GM19328 (cell line): ENCODE measurements around the gene VWA8.
"Not testable (repeated sequence)": the region's sequence is repeated elsewhere in the genome, so short reads cannot be mapped to it uniquely, and the experiment has no call there.

Source experiments
- ATAC-seq: cut with Tn5 transposase; IDR thresholded peaks from one replicate; pipeline ENCODE4 v1.9.1; 2021; ENCODE audit warnings: mild to moderate bottlenecking, moderate library complexity; ENCODE audit not compliant: unreplicated experiment

The VWA8 gene

GRCh38 chr13:41624041-41624440, 336.9 kb downstream of the VWA8 start:
- no peak for ATAC-seq

- no peak for ATAC-seq
Measured at GRCh38 chr13:41622432-41623429, 338.2 kb downstream of the VWA8 start.

- no peak for ATAC-seq
Measured at GRCh38 chr13:41621716-41622431, 339.0 kb downstream of the VWA8 start.

DNA sequence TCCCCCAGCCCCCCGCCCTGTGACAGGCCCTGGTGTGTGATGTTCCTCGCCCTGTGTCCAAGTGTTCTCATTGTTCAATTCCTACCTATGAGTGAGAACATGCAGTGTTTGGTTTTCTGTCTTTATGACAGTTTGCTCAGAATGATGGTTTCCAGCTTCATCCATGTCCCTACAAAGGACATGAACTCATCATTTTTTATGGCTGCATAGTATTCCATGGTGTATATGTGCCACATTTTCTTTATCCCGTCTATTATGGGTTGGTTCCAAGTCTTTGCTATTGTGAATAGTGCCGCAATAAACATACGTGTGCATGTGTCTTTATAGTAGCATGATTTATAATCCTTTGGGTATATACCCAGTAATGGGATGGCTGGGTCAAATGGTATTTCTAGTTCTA, 343.3 kb downstream of the VWA8 start:
- ATAC-seq, result not testable (repeated sequence)

GRCh38 chr13:41616151-41616550, 344.8 kb downstream of the VWA8 start:
- ATAC-seq, result no peak

- no peak for ATAC-seq
Measured at GRCh38 chr13:41615528-41615855, 345.4 kb downstream of the VWA8 start.

GRCh38 chr13:41614671-41615527, 346.0 kb downstream of the VWA8 start:
- ATAC-seq, result no peak

DNA sequence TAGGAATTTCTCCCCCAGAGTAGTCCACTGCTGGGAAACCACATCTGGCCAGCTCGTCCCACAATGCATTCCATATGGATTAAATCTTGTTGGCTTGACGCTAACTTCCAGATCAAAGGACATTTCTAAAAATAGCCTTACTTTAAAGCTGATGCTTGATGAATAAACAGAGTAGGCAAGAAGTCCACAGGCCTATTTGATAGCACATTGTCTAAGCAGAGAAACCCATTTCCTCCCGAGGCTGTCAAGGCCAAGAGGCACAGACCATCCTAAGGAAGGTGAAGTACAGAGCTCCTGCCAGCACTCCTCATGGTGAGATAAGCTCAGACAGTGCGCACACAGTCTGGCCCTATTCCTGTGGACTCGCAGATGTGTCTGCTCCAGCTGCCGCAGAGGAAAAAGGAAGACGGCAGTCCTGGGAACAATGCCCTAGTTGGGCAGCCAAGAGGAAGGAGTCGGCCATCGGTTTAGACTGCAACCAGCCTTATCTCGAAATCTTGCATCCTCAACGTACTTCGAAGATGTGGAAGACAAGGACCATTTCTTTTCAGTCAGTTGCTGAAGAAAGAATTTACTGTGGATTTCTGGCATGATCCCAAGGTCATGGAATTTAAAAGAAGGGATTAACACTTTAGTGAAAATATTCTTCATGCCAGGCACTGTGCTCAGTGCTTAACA, 346.8 kb downstream of the VWA8 start:
- ATAC-seq, result no peak

DNA sequence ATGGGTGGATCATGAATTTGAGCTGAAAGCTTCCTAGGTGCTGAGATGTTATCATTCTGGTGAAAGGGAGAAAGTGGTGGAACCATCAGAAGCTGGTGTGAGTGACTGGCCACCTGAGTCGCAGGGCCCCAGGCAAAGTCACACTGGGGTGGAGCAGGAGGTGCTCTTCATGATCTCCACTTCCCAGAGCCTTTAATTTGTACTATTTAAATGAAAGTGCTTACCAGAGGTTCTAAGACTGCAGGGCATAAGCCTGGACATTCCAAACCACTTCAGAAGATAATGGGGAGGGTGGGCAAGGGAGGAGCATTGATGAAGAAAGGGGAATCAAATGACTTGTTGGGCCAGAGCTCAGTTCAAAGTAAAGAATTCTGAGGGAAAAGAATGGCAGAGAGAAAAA, 347.4 kb downstream of the VWA8 start:
- no peak for ATAC-seq

DNA sequence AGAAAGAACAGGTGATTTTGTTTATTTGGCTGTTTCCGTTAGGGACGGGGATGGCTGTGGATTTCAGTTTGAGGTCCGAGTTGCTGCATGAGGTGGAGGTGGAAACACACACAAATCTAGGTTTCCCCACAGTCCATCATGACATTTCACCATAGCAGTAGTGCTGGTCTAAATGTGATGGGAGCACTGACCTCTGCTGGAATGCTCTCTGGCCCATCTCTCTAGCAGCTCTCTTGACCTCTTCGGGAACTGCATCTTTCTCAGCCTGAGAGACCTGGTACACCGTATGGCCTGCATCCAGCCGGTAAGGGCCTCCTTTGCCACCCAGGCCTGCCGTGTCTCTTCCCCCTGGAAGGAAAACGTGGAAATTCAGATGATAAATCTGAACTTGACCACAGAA, 349.5 kb downstream of the VWA8 start:
- no peak for ATAC-seq

DNA sequence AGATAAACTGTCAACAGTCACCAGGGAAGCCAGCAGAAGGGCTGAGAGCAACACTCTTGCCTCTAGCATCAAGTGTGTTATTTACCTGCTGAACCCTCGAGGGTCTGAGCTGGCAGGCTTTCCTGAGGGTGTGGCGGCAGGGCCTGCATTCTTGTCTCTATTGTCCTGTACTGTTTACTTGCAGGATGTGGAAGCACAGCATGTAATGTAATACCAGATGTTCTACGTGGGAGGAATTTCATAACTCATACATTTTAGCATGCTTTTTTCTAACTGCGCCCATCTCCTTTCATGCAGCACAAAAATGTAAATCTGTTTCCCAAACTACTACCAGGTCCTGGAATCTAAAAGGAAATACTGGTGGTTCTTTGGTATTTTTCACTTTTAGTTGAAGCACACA, 350.5 kb downstream of the VWA8 start:
- no peak for ATAC-seq

GRCh38 chr13:41609828-41610227, 351.1 kb downstream of the VWA8 start:
- no peak for ATAC-seq

- ATAC-seq, result no peak
Measured at GRCh38 chr13:41608839-41609177, 352.1 kb downstream of the VWA8 start.

DNA sequence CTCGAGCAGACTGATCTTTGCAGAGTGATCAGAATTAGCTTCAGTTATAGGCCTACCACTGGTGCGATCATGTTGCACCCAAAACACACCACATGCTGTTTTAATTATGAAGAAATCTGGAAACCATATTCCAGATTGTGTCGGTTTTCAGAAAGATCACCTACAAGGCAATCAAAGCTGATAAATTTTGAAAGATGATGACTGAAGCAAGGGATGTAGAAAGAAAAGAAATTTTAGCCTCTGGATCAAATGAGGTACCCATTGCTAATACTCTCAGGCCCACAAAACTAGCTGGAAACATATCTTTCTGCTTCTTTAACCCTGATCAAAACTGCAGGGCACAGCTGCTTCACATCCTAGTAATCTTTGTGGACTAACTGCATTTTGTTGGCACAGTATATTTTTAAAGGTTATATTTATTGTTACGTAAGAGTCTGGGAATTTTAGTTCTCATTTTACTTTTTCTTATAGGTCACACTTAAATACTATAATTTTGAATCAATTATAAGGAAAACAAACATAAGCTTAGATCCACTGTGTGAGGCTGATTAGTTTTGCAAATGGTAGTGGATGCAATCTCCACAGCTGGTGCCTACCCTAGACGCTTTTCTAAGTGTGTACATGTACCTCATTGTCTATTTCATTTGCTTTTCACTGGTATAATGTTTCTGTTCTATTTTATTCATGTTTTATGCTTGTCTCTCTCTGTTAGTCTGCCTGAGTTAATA, 352.6 kb downstream of the VWA8 start:
- no peak for ATAC-seq

DNA sequence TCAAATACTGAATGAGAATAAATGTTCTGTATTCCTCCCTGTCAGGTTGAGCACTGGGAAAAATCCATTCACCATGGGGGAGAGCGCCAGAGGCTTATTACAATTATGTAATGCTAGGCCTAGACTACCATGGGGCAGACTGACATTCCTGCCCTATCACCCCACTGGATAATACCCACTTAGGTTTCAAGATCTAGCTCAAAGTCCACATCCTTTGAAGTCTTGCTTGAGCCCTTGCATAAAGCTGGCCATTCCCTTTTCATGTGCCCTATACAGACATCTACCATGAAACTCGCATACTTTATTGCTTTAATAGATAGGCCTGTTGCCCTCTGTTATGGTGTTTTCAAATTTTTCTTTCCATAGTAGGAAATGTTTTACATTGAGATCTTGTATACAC, 354.3 kb downstream of the VWA8 start:
- no peak for ATAC-seq

DNA sequence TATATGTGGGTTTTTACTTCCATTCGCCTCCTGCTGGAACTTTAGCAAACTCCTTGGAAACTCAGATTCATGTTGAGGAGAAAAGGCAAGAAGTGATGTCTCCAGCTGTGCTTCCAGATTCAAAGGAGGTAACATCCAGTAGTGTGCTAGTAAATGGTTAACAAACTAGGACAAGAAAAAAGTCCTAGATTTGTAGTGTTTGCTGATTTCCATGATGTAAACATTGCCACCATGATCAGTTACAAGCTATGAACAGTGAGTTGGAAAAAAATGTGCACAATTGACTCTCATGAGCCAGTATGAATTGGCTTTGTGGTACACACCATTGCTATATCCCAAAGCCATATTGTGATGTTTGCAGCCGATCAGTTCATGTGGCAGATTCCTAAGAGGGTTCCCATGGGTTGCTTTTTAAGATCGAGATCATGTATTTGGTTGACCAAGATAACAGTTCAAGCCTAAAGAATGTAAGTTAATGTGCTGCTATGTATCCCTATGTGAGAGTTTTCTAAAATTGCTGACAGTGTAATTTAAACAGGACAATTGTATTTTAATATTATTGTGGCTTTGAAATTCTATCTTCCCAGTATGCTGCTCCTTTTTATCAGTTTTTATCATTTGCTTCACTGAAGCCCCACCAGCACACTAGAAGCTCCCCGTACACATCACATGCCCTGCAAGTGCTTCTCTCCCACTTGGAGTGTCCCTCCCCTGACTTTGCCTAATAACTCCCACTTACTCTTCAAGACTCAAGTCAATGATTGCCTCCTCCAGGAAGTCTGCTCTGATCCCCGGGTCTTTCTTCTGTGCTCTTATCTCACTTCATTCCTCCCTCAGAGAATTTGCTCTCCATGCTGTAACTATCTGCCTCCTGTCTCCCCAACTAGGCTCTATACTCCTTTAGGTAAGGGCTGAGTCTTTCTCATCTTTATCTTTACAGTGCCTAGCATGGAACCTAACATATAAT, 355.3 kb downstream of the VWA8 start:
- no peak for ATAC-seq

DNA sequence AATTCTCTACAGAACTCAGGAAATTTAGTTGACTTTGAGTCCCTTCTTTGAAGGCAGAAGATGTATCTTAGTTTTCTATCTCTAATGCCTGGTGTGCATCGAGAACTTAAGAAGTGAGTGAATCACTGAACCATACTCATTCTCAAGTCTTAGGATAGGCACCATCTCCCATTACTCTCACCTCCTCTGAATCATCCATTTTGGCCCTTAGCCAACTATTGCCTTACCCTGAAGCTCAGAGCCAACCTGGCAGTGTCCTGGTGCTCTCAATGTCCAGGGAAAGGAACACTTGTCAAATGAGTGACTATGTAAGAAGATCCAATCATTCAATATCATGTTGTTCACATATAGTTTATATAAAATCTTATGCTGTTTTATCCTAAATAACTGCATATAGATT, 357.0 kb downstream of the VWA8 start:
- ATAC-seq, result no peak

DNA sequence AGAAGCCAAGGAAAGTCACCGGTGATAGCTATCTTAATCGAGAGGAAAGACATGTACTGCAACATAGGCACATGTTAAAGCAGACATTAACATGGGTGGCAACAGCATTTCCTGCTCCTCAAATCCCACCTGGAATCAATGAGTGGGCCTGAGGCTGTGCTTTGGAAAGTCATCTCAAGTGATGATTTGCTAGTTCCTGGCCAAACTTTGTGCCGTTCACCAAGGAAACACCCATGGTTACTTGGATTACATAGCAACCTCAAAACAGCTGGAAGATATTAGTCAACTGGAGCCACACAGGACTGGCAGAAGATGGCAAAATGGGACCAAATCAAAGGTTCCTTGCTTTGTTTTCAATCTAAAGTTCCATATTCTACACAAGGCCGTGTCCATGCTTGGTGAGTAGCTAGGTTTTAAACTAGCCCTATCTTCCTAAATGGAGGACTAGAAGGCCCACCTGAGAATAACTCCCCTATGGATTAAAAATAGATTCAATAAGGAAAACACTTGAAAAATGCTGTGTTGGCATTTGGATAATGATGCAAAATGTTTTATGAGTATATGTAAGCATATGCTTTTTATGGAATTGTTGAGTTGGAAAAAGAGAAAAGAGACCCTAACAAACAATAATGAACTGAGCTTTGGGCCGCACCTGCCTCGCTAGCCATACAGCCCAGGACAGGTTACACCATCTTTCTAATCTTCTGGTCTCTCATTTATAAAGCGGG, 359.0 kb downstream of the VWA8 start:
- no peak for ATAC-seq
